ENCODE results near the gene CIBAR2.
A peak's percentile ranks its signal among the peaks of the same experiment; 100 is the strongest.

Gene CIBAR2

DNA sequence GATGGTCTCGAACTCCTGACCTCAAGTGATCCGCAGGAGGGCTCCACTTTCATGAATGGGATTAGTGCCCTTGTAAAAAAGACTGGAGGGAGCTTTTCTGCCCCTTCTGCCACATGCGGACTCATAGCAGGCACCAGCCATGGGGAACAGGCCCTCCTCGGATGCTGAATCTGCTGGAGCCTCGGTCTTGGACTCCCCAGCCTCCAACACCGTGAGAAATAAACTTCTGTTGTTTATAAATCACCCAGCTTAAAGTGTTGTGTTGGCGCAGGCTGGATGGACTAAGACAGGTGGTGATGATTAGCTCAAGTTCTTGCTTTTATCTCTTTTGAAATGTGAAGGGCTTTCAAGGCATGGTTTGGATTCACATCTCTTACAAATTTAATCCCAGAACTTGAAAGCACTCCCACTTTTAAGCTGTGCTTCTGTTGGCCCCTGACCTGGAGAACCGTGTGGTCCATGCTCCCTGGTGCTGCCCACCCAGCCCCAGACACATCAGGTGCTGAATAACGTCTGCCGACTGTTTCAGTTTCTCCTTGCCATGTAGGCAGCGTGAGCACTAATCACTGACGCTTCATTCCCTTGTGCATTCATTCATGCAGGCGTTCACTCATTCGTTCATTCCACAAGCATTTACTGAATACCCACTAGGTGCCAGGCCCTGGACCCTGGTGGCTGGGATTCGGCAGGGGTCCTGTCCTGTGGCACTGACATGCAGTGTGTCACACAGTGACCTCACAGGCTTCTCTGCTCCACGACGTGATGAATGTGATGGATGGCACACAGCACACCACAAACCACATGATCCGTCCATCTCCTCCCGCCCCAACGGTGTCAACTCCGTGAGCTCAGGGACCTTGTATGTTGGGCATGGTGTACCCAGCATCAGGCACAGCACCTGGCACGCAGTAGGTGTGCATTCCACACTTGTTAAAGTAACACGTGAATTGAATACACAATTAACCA is 8.9 kb downstream of the CIBAR2 start:
- no peak for DNase-seq (ENCODE audit: low read depth, low spot score)

DNA sequence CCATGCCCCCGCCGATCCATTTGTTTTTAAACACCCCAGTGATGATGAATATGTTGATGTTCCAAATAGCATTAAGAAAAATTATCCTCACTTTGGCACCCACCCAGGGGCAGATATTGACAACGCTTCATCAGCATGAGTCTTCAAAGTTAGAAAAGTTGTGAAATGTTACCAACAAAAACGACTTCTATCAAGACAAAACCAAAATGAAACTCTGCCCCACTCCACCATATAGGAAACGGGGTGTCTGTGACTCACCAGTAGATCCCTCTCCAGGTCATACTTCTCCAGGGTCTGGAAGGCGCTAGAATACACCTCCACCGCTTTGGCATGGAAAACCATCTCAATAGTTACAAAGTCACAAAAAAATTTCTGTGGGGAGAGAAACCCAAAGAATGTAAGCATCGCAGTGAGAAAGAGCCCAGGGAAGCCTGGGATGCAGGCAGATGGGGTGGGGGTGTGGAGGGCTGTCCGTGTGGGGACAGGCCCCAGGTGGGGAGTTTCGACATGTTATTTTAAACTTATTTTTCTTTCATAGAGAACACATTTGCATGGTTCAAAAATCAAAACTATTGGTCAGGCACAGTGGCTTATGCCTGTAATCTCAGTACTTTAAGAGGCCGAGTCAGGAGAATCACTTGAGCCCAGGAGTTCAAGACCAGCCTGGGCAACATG is 10.2 kb downstream of the CIBAR2 start:
- no peak for DNase-seq (ENCODE audit: low read depth, low spot score)

DNA sequence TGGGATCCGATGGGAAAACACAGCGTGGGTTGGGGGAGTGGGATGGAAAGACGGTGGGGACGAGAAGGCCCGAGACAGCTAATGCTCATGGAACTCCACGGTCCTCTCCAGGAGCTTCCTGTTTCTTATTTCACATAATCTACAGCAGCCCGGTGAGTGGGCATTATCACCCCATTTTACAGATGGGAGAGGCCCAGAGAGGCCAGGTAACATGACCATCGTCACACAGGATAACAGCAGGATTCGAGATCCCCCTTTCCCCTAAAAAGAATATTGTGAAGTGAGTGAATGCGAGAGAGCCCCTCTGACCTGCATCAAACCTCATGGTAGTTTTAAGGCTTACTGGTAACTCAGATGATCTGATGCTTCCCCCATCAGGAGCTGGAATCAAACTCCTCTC is 12.0 kb downstream of the CIBAR2 start:
- no peak for DNase-seq (ENCODE audit: low read depth, low spot score)

DNA sequence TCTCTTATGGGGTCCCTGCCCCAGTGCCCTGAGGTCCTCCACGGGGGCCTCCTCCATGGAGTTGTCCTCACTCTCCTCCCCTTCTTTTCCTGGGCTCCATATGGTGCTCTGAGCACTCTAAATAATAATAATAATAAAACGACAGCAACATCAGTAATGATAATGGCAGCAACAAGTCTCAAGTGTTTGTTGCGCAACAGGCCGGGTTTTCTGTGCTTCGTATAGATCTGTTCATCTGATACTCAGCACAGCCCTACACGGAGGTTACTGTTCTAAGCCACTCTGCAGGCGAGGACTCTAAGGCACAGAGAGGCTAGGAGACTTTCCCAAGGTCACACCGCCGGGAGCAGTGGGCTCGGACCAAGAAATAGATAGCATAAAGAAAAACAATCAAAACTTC is 13.7 kb downstream of the CIBAR2 start:
- no peak for DNase-seq (ENCODE audit: low read depth, low spot score)

DNA sequence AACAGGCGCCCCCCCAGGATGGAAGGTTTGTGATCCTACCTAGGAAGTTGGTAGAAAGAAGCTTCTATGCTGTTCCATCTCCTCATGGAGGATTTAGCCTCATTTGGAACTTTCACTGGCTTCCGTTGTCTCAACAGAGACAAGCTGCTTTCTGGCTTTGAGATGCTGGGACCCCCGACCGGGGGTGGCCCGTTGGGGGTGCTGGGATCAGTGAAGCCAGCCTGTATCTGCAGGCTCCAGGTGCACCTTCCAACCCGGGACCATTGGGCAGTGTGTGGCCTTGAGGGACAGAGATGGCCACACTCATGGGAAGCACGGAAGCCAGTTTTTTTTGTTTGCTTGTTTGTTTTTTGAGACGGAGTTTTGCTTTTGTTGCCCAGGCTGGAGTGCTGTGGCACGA is 15.4 kb downstream of the CIBAR2 start:
- DNase-seq (ENCODE audit: low read depth, low spot score): no peak

DNA sequence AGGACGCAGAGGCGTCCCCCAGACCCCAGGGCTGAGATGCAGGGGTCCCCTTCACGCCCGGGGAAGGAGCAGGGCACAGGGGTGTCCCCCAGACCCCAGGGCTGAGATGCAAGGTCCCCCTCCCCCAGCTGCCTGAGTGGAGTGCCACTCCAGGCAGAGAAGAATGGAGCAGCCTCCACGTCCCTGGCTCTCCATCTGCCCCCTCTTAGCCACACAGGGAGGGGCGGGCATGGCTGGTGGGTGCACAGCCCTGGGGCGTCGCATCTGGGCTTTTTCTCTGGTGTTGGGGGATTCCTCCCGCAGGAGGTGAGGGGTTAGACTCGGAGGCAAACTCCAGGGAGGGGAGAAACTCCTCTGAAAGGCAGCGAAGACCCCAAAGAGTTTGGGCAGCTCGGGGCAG is 17.5 kb downstream of the CIBAR2 start:
- no peak for DNase-seq (ENCODE audit: low read depth, low spot score)

DNA sequence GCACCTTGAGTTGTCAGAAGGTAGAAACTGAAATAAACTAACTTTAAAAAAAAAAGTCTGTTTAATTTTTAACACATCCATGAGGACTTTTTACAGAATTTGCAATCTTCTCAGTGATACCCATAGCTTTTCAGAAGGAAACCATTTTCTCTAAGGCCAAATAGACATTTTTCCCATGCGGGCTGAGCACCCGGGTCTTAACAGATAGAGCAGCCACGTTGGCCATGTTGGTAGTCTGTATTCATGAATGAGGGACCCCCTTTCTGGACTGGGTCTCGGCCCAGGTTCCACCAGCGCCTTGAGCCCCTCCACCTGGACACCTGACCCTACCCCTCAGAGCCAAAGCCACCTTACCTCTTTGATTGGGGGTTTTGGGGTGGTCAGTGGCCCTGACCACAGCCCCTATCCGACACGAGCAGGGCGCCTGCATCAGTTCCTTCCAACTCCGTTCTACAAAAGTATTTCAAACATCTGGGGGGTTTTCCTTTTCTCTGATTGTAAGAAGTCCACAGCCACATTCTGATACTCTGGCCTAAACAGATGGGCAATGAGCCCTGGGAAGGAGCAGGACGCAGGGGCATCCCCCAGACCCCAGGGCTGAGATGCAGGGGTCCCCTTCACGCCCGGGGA is 18.0 kb downstream of the CIBAR2 start:
- no peak for DNase-seq (ENCODE audit: low read depth, low spot score)

DNA sequence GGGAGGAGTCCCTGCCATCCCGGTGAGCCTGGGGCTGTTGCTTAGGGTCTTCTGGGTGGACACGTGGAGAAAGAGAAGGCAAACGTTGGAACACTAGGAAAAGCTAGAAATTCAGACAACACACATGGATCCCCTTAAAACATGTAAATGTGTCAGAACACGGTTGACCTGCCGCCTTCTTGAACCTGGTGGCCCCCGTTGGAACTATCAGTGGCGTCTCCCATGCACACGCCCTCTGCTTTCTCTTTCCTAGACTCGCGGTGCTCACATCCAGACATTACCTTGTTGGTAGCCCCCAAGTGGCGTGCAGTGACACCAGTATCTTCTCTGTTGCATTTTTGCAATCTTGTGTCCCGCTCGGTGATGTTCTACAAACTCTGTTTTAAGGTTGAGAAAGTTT is 18.6 kb downstream of the CIBAR2 start:
- no peak for DNase-seq (ENCODE audit: low read depth, low spot score)

DNA sequence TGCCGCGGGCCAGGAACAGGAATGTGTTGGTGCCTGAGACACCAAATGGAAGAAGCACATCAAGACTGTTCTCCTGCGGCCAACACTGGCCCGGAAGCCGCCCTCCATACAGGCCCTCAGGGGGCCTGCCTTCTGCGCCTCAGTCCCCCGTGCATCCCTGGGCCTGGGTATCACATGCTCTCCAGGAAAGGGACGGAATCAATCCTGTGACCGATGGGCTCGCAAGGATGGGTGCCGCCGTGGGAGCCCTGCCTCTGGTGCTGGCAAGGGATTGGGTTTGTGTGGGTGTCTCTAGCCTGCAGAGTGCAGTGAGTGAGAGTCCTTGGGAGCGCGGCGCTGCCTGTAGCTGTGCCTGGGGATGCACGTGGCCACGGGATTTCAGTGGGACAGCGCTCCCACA is 19.4 kb downstream of the CIBAR2 start:
- no peak for DNase-seq (ENCODE audit: low read depth, low spot score)

DNA sequence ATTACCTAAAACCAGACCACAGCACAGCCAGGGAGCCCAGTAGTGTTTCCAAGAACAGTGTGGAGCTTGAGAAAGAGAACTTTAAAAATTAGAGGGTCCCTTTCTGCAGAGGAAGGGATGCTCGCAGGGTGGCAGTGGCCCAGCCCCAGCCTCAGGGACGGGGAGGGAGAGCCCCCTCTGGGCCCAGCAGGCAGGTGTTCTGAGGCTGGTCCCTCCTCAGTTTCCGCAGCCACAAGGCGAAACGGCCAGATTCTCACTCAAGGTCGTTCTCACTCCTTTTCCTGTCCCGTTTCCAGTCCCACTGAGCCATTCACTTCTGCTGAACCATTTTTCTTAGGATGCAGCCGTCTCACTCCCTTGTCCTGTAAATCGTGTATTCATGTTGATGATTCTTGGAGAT is 20.0 kb downstream of the CIBAR2 start:
- no peak for DNase-seq (ENCODE audit: low read depth, low spot score)

DNA sequence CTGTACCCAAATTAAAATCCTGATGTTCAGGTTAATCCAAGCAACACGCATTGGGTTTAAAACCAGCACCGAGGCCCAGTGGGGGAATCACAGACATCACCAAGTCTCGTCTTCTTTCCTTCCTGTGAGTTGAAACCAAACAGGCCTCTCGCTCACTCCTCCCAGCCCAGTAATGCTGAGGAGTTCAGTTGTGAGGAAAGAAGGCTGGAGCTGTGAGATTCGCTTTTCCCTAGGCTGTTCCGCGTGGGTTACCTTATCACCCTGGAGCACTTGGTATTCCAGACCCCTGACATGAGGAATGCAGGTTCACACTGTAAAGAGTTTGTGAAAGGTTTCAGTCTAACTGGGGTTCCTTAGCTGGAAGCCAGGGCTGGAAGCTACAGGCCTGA is 20.8 kb downstream of the CIBAR2 start:
- DNase-seq (ENCODE audit: low read depth, low spot score): no peak

DNA sequence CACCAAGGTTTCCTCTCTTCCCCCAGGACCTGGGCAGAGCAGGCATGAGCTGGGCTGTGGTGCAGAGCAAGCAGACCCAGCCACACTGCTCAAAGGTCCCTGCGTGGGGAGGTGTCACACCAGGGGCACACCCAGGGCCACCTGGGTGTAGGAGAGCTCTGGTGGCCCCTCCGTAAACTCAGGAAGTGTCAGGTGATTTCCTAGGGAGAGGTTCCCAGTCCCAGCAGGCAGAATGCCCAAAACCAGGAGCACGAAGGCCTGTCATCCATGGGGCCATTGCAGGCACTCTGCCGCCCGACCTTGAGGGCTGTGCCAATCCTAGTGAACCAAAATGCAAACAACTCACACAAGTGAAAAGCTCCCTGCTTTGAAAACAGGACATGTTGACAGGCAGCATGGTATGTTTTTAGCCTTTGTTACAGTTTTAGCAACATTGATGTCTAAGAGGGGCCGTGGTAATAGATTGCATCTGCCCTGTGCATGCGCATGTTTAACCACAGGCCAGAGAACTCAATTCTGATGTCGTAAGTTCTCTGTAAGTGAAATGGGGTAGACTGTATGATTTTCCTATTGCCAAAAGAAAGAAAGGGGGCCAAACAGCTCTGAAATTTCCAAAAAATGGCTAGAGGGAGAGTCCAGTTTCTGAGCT is 21.3 kb downstream of the CIBAR2 start:
- no peak for DNase-seq (ENCODE audit: low read depth, low spot score)

DNA sequence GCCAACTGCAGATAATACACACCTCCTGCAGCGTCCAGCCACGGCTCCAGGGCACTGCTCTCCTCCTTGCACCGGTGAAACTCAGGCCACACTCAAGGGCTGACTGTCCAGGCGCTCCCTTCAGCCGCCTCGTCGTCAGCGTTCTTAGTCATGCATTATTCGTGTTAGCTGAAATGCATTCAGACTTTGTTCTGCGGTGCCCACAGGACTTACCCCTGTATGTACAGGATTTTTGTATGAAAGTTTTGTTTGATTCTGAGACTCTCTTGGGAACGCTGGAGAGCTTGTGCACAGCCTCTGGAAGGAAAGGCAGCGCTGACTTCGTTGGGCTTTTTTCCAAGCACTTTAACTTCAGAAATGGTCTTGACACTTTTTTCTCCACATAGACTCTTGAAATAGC is 22.1 kb downstream of the CIBAR2 start:
- no peak for DNase-seq (ENCODE audit: low read depth, low spot score)

DNA sequence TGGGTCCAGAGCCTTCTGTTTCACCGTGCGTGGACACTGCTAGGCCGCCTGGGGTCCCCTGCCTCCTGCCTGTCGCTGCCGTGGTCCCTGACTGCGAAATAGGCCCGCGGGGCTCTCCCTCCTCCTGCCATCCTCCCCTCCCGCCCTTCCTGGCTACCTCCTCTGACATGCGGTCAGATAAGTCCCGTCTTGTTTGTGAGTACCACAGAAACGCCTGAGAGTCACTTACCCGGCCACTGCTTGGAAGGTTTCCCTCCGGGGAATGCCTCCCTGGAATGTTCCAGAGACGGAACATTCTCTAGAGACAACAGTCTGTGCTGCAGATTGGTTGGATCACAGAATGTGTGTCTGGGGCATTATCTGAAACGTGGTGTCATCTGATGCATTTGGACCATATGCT is 22.7 kb downstream of the CIBAR2 start:
- DNase-seq (ENCODE audit: low read depth, low spot score): no peak

DNA sequence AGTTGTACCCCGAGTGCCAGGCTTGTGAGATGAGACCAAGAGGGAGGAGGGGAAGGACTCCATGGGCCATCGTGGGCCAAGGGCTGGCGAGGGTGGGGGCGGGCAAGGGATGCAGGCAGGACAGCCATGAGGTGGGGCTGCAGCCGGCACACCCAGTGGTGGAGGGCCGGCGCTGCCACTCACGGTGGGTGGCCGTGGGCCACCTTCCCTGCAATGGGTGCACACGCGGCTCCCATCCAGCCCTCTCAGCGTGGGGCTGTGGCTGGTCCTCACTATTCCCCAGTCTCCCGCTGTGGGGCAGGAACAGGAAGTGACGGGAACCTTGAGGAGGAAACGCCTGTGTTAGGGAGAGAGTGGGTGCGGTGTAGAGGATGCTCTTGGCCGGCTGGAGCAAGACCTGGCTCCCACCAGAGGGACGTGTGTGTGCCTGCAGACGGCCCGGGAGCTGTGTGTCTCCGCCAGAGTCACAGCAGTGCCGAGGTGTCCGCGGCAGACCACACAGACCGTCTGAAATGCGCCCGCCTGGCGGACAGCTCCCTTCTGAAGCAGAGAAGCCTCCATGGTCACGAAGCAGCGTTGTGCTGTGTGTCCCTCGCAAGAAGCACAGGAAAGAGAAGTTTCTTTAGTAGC is 23.6 kb downstream of the CIBAR2 start:
- no peak for DNase-seq (ENCODE audit: low read depth, low spot score)

DNA sequence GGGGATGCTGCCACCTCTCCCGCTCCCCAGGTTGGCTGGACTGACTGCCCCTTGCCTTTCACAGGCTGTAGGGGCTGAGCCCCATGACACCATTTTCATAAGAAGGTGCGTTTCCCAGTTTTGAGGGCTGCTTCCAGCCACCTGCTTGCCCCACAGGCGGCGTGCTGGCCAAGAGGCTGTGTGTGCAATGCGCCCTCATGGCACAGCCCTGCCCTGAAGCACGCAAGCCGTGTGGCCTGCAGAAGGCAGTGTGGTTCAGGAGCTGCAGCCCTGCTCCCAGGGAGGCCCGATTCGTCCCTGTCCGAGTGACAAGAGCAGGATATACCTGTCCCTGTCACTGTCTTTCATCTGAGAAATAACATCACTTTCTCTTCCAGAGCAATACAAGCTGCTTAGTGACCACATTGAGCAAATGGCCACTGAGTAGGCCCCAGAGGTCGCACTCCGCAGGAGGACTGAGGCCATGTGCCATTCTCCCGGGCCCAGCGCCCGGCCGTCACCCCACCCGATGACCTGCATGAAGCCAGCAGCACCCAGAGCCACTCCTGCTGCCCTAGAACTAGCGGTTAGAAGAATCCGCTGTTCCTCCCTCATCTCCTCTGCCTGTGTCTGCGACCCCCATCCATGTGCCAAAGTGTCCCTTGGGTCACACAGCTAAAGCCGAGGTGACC is 24.2 kb downstream of the CIBAR2 start:
- DNase-seq (ENCODE audit: low read depth, low spot score): no peak

DNA sequence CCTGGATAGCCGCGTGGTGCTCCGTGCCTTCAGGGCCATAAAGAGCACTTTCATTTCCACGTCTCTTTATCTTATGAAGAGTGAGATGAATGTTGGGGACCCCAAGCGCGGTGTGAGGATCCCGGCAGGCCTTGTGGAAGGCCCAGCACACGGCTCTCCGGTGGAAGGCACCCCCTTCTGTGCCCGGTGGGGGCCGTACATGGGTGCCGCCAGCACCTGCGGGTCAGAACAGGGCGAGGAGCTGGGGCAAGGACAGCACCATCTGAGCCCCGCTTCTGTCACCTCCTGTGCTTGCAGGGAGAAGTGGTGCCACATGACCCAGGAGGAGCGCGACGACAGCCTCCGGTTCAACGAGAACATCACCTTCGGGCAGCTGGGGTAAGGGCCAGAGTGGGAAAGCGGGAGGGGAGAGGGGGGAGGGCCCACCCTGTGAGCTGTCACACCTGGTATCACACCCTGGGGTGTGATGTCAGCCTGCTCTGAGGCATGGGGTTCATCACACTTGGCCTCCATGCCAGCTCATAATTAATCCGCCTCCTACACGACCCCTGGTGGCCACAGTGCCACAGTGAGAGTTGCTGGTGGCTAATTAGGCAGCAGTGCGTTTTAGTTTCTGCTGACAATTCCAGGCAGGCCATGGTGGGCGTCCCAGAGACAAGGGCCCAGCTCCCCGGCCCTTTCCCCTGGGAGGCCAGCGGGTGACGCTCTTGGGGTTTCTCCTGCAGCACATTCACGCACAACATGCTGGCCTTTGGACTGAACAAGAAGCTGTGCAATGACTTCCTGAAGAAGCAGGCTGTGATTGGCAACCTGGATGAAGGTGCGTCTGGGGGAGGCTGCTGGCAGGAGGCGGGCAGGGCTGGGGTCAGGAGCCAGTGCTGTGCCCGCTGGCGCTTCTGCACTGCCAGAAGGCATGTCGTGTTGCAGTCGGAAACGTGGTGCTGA is 25.7 kb downstream of the CIBAR2 start:
- DNase-seq (ENCODE audit: low read depth, low spot score): peak; percentile 71

DNA sequence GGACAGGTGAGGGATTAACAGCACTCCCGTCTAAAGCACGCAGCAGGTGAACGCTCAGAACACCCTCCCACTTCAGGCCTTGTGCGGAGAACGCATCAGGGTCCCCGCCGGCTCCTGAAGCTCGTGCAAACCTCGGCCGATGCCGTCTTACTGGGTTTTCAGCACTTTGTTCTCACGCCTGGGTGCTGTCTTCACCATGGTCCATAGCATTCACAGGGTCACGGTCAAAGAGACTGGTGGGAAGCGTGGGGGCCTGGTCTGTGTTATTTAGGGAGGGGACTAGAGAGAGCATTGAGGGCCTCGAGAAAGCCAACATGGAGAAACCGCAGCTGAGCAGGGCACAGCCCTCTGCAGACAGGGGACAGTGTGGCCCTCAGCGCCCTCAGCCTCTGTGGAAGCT is 26.6 kb downstream of the CIBAR2 start:
- DNase-seq (ENCODE audit: low read depth, low spot score): no peak

DNA sequence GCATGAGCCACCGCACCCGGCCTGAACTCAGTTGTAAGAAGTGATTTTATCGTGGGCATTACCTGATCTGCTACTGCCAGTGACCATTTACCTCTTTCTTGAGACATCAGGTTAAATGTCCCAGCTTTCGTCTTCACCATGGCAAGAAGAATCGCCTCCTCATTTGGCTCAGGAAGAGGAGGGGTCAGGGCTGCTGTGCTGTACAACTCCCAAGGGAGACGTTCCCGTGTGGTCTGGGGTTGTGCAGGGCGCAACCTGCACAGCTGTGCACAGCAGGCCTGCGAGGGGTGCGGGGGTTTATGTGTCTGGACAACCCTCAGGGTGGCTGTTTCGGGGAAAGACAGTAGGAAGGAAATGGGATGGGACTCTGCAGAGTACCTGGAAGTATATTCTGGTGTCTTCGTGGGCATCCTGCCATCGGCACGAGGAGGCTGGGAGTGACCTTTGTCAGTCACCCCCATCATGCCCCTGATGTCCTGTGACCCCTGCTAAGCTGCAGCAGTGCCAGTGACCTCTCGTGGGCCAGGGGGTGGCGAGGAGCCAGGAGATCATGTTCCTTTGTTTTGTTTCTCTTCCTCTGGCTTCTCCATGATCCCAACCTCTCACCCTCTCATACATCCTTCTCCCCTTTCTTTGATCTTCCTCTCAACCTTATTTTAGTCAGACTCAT is 27.3 kb downstream of the CIBAR2 start:
- no peak for DNase-seq (ENCODE audit: low read depth, low spot score)
